ENCODE measurements around the gene WDR89.

- TF ChIP-seq SIN3A (IDR thresholded peaks at IDR 0.05; ENCODE audit: borderline replicate concordance, insufficient read depth, low read length) (no peak), POLR2AphosphoS5 (IDR thresholded peaks at IDR 0.05; ENCODE audit: low read depth, low read length) (no peak)
Measured at GRCh38 chr14:63624203-63624602, 17.5 kb downstream of the WDR89 start.
